GM19193 (cell line): ENCODE results near the gene TTLL11.

Source experiments
- POLR2A ChIP-seq: IDR thresholded peaks from 4 replicates; pipeline ENCODE4 v1.6.1; 2011; ENCODE audit not compliant: insufficient read depth, insufficient read length; ENCODE audit errors: extremely low read depth

TTLL11 gene

DNA sequence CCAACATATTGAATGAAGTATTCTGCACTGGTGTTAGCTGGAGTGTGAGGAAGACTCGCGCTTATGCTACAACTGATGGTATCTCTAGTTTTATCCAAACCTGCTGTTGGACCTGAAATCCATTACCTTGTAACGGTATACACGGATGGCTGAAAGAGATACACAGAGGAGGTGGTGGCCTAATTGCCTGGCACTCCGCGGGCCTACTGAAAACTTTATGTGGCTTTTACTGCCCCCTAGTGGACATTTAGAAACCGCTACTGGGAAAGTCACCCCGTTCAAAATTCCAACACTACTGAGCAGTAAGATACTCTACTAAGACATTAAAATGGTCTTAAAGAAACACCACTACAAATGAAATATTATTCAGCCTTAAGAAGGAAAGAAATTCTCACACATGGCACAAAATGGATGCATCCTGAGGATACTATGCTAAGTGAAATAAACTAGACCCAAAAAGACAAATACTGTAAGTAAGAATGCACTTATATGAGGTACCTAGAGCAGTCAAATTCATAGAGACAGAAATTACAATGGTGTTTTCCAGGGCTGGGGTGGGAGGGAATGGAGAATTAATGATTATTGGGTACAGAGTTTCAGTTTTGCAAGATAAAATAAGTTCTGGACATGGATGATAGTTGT is 100.4 kb downstream of the TTLL11 start:
- TF ChIP-seq POLR2A, result no peak

DNA sequence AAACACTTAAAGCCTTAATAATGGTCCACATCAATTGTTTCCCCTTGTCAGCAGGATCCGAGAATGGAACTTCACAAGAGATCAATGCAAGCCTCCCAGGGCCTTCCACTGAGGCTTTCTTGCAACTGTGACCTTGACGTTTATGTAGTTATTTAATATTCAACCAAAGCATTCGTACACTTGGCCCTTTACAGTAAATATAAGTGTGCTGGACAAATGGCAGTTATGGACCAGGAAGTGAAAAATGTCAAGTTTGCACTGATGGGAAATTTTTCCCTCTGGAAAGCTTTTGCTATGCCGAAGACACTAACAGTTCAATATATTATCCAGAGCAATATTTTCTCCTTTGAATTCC is 101.8 kb downstream of the TTLL11 start:
- TF ChIP-seq POLR2A, result no peak

DNA sequence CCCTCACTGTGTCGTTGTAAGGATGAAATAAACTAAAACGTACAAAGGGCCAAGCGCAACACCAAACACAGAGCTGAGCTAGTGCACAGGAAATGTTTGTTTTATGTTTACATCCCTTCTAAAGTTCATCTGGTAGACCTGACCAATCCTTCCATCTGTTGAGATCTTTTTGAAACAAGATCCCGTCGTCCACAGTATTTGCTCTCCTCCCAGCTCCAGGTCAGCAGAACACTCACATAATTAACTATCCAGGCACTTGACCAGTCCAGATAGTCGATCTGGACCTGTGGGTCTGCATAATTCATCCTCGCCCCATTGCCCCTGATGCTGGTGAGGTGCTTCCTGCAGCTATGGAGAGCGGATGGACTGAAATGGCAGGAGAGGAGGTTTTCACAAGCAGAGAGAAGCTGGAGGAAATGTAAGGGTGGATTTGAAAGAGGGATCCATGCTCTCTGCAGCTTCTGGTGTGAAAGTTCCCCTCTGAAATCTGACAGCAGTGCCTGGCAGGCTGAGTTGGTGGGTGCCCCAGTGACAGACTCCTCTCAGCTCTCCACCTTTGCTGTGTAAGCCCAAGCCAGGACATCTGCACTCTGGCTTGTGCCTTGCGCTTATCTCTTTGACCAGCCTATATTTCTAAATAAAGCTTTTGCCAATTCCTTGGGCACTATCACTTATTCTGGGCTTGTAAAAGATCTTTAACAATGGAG is 102.4 kb downstream of the TTLL11 start:
- no peak for TF ChIP-seq POLR2A

DNA sequence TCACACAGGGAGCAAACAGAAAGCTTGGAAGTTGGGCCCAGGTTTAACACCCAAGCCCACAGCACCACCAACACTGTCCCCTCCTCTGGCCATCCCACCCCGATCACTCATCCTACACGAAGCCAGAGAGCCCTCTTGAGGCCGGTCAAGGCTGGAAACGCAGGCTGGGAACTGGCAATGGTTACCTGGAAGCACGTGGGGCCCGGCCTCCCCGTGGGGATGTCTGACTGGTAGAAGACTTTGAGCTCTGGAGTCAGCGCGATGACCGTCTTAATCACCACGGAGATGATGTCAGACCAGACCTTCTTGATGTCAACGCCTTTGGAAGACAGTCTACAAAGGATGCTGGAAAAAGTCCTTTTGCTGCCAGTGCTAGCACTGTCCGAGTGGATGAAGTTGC is 104.1 kb downstream of the TTLL11 start:
- no peak for TF ChIP-seq POLR2A

DNA sequence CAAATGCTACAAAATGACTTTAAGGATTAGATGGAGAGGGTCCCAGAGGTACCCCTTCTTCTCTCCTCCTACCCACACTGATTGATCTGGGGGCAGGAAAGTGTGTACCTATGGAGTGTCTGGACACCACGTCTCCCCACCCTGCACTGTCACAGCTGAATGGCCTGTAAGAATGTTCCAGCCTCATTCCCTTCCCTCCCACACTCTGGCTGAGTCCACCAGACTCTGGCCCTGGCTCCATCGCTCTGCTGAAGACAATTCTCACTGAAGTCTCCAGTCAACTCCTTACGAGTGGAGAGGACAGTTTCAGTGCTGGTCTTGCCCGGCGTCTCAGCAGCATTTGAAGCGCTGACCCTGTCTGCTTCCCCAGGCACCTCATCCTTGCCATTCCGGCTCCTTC is 105.8 kb downstream of the TTLL11 start:
- no peak for TF ChIP-seq POLR2A

DNA sequence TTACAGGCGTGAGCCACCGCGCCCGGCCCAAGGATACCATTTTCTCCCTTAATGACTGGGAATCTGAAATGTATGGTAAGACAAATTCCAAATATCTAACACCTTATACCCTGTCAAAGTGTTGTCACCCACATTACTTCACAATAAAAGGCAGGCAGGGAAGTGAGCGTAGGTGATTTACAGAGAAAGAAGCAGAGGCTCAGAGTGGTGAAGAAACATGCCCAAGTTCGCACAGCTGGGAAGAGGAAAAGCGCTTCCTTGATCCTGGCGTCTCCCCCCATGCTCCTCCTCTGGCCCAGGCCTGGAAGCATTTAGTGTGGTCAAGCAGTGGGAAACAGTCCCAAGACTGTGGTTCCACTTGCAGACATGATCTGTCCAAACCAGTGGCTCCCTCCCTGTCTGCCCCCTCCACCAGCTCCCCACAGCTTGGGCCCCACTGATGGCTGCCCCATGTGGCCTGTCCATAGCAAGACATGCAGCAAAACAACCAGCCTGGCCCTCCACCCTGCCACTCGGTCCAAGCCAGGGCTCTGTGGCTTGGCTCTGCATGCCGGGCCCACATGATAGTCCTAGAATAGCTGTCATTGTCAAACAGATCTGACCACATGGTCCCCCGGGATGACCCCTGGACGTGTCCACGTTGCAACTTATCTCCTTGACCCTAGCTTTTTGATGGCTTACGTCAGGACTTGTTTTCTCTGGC is 107.2 kb downstream of the TTLL11 start:
- no peak for TF ChIP-seq POLR2A

DNA sequence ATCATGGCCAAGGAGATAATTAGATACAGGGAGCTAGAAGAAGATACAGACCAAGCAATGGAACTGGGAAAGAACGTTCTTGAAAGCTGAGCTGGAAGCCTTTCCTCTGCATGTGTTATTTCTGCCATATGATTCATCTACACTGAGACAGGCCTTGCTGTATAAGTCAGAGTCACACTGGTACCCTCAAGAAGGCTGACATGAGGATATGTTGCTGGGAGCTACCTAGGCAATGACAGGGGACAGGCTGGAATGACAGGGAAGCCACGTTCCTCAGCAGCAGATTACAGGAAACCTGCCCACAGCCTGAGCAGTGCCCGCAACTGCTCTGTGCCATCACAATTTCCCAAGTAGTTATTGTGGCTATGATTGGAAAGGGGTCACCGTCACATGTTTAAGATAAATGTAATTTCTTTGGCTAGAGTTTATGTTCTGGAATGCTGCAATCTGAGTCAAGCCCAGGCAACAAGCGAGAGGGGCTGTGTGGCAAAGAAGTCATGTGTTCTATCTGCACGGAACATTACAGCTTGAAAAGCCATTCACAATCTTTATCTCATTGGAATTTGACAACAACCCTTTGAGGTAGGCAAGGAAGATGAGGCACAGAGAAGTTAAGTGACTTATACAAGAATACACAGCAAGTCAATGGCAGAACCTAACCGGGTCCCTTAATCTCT is 108.2 kb downstream of the TTLL11 start:
- no peak for TF ChIP-seq POLR2A

DNA sequence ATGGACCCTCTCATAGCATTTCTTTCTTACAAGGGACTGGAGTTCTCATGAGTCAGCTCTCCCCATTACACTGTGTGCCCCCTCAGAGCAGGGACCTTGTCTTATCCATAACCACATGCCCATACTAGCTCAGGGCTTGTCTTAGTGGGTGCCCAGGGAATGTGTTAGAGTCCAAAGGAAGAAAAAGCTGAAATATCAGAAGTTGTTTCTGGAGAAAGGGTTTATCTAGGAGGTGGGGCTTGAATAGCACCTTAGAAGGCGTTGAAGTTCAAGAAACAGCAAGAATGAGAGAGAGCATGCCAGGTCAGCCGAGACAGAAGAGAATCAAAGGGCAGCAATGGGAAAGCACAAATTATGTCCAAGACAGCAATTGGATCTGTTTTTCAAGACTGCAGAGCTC is 109.4 kb downstream of the TTLL11 start:
- TF ChIP-seq POLR2A, result no peak

DNA sequence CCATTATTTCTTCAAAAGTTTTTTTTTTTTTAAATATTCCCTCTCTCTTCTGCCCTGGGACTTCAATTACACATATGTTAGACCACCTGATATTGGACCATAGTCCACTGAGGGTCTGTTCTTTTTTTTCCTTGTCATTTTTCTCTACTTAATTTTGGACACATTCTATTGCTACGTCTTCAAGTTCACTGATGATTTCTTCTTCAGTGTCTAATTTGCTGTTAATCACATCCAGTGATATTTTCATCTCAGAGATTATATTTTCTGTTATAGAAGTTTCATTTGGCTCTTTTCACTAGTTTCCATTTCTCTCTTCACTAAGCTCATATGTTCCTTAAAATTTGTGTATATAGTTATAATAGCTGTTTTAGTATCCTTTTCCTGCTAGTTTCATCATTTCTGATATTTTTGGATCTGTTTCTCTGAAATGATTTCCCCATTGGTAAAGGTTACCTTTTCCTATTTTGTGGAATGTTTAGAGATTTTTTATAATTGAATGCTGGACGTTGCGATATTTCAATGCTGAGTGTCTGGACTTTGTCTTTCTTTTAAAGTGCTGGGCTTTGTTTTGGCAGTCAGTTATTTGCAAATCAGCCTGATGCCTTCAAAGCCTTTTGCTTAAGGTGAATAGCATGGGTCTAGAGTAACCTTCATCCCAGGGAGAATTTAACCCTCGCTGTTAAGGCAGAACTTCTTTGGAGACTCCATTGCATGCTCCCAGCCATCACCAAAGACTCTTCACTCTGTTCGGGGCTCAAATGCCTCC is 111.8 kb downstream of the TTLL11 start:
- no peak for TF ChIP-seq POLR2A

DNA sequence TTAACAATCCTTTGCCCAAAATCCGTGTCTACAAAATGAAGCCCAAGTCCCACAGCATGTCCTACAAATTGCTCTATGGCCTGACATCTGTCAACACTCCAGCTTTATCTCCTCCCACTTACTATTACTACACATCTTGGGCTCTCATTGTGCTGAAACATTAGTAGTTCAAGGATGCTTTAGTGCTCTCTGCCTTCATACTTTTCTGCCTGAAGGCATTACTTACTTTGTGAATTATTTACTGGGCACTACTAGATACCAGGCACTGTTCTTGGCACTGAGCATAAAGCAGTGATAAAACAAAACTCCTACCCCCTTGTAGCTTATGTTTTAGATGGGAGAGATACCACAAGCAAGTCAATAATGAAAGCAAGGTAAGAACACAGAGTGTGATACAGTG is 113.4 kb downstream of the TTLL11 start:
- TF ChIP-seq POLR2A, result no peak

DNA sequence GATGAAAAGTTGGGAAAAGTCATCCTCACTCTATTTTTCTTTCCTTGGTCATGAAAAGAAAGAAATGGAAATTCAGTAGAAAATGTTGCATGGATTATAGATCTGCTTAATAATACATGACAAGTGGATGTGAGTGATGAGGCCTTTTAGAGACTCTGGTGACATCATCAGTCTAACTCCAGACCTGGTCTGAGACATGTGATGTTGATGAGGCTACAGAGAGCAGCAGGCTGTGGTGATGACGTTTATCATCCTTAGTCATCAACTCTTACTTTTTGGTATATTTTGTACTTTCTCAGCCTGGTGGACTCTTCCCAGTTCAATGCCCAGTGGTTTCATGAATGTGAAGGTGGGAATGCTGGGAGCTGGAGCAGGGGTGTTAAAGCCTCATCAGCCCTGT is 116.4 kb downstream of the TTLL11 start:
- no peak for TF ChIP-seq POLR2A

DNA sequence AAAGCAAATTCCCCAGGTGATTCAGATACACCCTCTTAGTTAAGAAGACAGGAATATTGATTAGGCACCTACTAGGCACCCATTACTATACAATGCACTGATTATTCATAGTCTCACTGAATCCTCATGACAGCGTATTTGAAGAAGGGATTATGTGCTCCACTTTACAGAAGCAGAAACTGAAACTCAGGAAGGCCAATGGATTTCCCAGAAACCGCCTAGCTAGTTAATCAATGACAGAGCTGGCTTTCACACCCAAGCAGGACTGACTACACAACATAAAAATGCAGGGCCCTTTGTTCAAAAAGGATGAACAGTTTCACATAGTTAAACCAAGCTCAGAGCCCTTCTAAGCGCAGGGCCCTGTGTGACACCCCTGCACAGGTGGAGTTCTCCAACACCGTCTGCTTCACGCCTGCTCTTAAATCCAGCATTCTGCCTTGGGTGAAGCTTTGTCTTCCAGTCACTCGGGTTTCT is 117.3 kb downstream of the TTLL11 start:
- TF ChIP-seq POLR2A, result no peak

DNA sequence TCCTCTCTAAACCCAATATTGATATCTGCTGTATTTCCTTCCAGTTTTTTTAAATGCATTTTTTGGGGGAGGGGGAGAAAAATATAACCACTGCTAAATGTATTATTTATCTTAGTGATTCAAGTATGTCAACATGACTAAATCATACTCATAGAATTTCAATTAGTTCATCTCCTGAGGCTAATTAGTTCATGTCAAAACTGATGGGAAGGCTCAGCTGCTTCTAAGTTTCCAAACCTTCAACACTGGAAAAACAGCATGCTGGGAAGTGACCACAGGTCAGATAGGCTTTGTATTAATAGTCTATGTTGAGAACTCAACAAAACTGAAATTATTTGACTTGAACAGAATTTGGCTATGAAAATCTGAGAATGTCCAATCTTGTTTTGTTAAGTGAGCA is 118.7 kb downstream of the TTLL11 start:
- TF ChIP-seq POLR2A, result no peak

DNA sequence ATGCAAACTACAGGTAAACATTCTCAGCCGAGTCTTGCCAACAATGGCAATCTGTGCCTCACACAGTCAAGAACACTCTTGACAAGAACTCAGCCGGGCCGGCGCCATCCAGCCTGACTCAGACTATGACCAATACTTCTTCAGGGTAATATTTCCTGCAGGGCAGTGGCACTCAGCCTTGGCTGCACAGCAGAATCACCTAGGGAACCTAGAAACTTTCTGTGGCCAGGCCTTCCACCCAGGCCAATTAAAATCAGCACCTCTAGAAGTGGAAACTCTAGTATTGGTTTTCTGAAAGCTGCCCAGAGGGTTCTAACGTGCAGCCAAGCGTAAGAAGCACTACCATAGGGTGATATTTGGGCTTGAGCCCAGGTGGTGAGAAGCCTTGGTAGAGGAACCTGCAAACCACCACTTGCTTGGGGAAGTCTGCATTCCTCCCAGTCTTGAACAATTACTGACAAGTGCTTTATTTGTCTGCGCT is 120.6 kb downstream of the TTLL11 start:
- TF ChIP-seq POLR2A, result no peak

DNA sequence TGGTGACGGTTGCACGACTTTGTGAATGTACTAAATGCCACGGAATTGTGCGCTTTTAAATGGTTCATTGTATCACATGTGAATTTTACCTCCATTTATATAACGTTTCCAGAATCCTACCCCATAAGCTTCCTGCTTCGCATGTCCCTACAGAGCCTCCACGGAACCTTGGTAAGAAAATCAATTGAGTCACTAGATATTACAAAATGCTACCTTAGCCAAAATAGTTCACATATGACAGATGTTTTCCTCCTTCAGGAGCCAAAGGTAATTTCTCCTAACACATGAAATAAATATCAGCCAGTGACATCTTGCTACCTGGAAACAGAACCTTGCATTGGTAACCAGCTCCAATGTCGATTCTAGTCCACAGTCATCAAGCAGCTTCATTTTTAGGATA is 125.1 kb downstream of the TTLL11 start:
- no peak for TF ChIP-seq POLR2A

DNA sequence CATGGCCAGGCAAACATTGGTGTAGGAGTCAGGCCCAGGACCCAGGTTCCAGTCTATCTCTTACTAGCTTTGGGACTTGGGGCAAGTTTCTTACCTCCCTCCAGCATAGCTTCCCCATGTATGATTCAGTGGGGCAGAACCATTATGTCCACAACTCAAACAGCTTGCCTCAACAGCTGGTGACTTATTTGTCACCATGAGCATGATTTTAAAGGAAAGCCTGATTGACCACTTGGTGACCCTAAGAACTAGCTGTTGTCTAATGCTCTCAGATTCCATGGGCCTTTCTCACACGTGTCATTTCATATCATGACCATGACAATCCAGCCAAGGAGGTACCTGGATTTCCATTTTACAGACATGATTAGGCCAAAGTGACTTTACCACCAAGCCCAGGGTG is 126.4 kb downstream of the TTLL11 start:
- no peak for TF ChIP-seq POLR2A
